GM13976 (cell line): ENCODE measurements around the gene YPEL3.

Source experiments
- DNase-seq: peaks from one replicate; pipeline ENCODE4 v3.0.0; 2012; ENCODE audit warnings: low spot score
- in situ Hi-C: fragments of 300-500 bp; cut with MboI; formaldehyde crosslinking; loops from one replicate; pipeline ENCODE4 v1.12.0; 2022; ENCODE audit warnings: low sequenced_read_pairs, mixed read lengths, inconsistent platforms; ENCODE audit not compliant: unreplicated experiment
- TF ChIP-seq, protein P1 (sequence below): IDR thresholded peaks from 2 replicates; pipeline ENCODE4 v1.5.1; 2012; ENCODE audit warnings: borderline replicate concordance, mild to moderate bottlenecking; ENCODE audit not compliant: insufficient read depth; ENCODE audit errors: extremely low read depth, missing control alignments, control extremely low read depth

Gene YPEL3

GRCh38 chr16:30049871-30050270, 46.1 kb downstream of the YPEL3 start:
- DNase-seq: no peak
- in situ Hi-C loops: no loop called here
- TF ChIP-seq, protein P1, sequence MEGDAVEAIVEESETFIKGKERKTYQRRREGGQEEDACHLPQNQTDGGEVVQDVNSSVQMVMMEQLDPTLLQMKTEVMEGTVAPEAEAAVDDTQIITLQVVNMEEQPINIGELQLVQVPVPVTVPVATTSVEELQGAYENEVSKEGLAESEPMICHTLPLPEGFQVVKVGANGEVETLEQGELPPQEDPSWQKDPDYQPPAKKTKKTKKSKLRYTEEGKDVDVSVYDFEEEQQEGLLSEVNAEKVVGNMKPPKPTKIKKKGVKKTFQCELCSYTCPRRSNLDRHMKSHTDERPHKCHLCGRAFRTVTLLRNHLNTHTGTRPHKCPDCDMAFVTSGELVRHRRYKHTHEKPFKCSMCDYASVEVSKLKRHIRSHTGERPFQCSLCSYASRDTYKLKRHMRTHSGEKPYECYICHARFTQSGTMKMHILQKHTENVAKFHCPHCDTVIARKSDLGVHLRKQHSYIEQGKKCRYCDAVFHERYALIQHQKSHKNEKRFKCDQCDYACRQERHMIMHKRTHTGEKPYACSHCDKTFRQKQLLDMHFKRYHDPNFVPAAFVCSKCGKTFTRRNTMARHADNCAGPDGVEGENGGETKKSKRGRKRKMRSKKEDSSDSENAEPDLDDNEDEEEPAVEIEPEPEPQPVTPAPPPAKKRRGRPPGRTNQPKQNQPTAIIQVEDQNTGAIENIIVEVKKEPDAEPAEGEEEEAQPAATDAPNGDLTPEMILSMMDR: no peak

GRCh38 chr16:30046588-30046987, 49.4 kb downstream of the YPEL3 start:
- in situ Hi-C loops: no loop called here
- no peak for DNase-seq
- TF ChIP-seq, protein P1: no peak

DNA sequence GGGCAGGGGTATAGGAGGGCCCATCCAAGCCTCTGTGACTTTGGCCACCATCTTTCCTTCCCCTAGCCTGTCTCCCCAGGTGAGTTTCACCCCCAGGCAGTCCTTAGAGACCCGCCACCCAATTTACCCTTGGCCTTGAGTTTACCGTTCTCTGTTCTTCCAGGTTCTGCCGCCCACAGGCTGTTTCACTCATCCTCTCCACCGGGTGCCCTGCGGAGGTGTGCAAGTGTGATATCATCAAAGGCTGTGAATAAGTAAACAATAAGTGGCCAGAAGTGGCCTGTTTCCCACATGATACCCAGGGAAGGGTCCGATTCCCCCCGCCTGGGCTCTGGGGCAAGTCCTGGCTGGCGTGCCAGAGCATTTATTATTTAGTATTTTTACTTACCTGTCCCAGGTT, 49.8 kb downstream of the YPEL3 start:
- TF ChIP-seq, protein P1: no peak
- DNase-seq: no peak
- in situ Hi-C loops: no loop called here
